B cell (primary cell): ENCODE measurements around the gene EMX2. TPM values are rescaled to one million over a fixed set of nuclear protein-coding genes. Genes with fewer than 3 reads are reported as not detected.
"Not testable (repeated sequence)": the region's sequence is repeated elsewhere in the genome, so short reads cannot be mapped to it uniquely, and the experiment has no call there.

Source experiments
- ATAC-seq: fragments of 200-7000 bp; cut with Tn5 transposase; one replicate; pipeline ENCODE4 v1.10.0; 2021; ENCODE audit warnings: low read depth, mild to moderate bottlenecking, moderate number of reproducible peaks, moderate library complexity
- CTCF ChIA-PET: fragments of 350-600 bp; sonication (Branson Sonifier 250); formaldehyde crosslinking; loops from one replicate; lab custom pipeline; 2021; ENCODE audit warnings: antibody characterized with exemption, inconsistent platforms; lab: Charles Lee
- POLR2A ChIA-PET: fragments of 350-600 bp; sonication (Branson Sonifier 250); formaldehyde crosslinking; loops from one replicate; lab custom pipeline; 2021; ENCODE audit warnings: antibody characterized with exemption; lab: Charles Lee
- DNase-seq: peaks from one replicate; pipeline ENCODE4 v3.0.0; 2013
- H2AFZ ChIP-seq: 2 replicates; pipeline ENCODE4 v1.6.1; 2012; ENCODE audit warnings: mild to moderate bottlenecking, low read depth, low read length; ENCODE audit not compliant: insufficient read depth, poor library complexity, severe bottlenecking
- H3K27ac ChIP-seq, 2 donors: 1 replicate in 1 of 2; 2 replicates in 1 of 2; pipeline ENCODE4 v1.5.1; 2012 to 2013; ENCODE audit warnings: low read length in 2 of 2, mild to moderate bottlenecking in 2 of 2, moderate library complexity in 1 of 2
- H3K27me3 ChIP-seq, 4 experiments: fragments of 200-600 bp in 1 of 4; sonication (generic) in 1 of 4; replicated peaks in 1 of 4; 1 replicate in 2 of 4; 2 replicates in 2 of 4; pipeline versions ENCODE4 v1.6.1 to v1.7.0; 2013 to 2016; ENCODE audit warnings: low read length in 3 of 4, mild to moderate bottlenecking in 2 of 4, mixed read lengths in 1 of 4, moderate library complexity in 1 of 4; ENCODE audit not compliant: insufficient read depth in 4 of 4, control insufficient read depth in 3 of 4; ENCODE audit errors: control extremely low read depth in 1 of 4
- H3K36me3 ChIP-seq, 2 experiments: replicated peaks in 1 of 2; 1 replicate in 1 of 2; 2 replicates in 1 of 2; pipeline versions ENCODE4 v1.6.1 to v1.7.1; 2013; ENCODE audit warnings: low read length in 1 of 2; ENCODE audit not compliant: insufficient read depth in 2 of 2, control insufficient read depth in 1 of 2; ENCODE audit errors: control extremely low read depth in 1 of 2, extremely low read depth in 1 of 2
- H3K4me1 ChIP-seq, 2 donors: fragments of 200-600 bp in 1 of 2; sonication (generic) in 1 of 2; 1 replicate in 1 of 2; 2 replicates in 1 of 2; pipeline versions ENCODE4 v1.5.1 to v1.6.1; 2013 to 2017; ENCODE audit warnings: low read length in 2 of 2; ENCODE audit not compliant: control insufficient read depth in 2 of 2, insufficient read depth in 2 of 2
- H3K4me2 ChIP-seq: replicated peaks from 2 replicates; pipeline ENCODE3; 2012; ENCODE audit warnings: mild to moderate bottlenecking, low read depth, low read length; ENCODE audit not compliant: poor library complexity, severe bottlenecking
- H3K4me3 ChIP-seq, 5 experiments: fragments of 200-600 bp in 1 of 5; sonication (generic) in 1 of 5; 1 replicate in 3 of 5; 2 replicates in 2 of 5; pipeline versions ENCODE4 v1.5.1 to v1.7.0; 2011 to 2016; ENCODE audit warnings: low read length in 4 of 5, mild to moderate bottlenecking in 4 of 5, low read depth in 2 of 5, control low read depth in 1 of 5, moderate library complexity in 1 of 5; ENCODE audit not compliant: insufficient read depth in 1 of 5; ENCODE audit errors: control extremely low read depth in 1 of 5, extremely low read depth in 1 of 5
- H3K79me2 ChIP-seq: fragments of 200-600 bp; sonication (generic); one replicate; pipeline ENCODE4 v1.6.0; 2016; ENCODE audit warnings: low read length; ENCODE audit not compliant: control insufficient read depth, insufficient read depth
- H3K9ac ChIP-seq: fragments of 200-600 bp; sonication (generic); 2 replicates; pipeline ENCODE4 v1.6.1; 2017; ENCODE audit warnings: mild to moderate bottlenecking, low read length, moderate library complexity
- H3K9me3 ChIP-seq, 3 donors: one replicate each; pipeline versions ENCODE4 v1.6.1 to v1.7.1; 2013; ENCODE audit warnings: low read length in 2 of 3; ENCODE audit not compliant: control insufficient read depth in 2 of 3, insufficient read depth in 1 of 3; ENCODE audit errors: control extremely low read depth in 1 of 3
- H4K20me1 ChIP-seq: 2 replicates; pipeline ENCODE4 v1.6.0; 2012; ENCODE audit warnings: mild to moderate bottlenecking, low read length; ENCODE audit not compliant: insufficient read depth, control insufficient read depth, poor library complexity, severe bottlenecking
- H3K27ac Mint-ChIP-seq: one replicate; pipeline ENCODE4 v1.8.0; 2021; ENCODE audit warnings: mixed read lengths
- H3K27me3 Mint-ChIP-seq: one replicate; pipeline ENCODE4 v1.8.0; 2021; ENCODE audit warnings: mixed read lengths
- H3K4me1 Mint-ChIP-seq: one replicate; pipeline ENCODE4 v1.8.0; 2021; ENCODE audit warnings: mixed read lengths
- H3K4me3 Mint-ChIP-seq: one replicate; pipeline ENCODE4 v1.8.0; 2021; ENCODE audit warnings: mixed read lengths
- H3K9me3 Mint-ChIP-seq: one replicate; pipeline ENCODE4 v1.8.0; 2022; ENCODE audit warnings: mixed read lengths; ENCODE audit not compliant: insufficient read depth
- EZH2 ChIP-seq: IDR thresholded peaks from 2 replicates; pipeline ENCODE4 v1.6.1; 2012; ENCODE audit warnings: borderline replicate concordance, low read depth, mild to moderate bottlenecking, moderate library complexity, low read length; ENCODE audit not compliant: insufficient read depth, poor library complexity, severe bottlenecking
- WGBS: methylation state at CpG from one replicate; pipeline ENCODE4 v1.1.5; 2013; ENCODE audit warnings: missing lambda C conversion rate; ENCODE audit not compliant: insufficient coverage; 5-methylcytosine and 5-hydroxymethylcytosine counted together
- intact Hi-C: fragments of 100-400 bp; cut with micrococcal nuclease; formaldehyde crosslinking; loops from one replicate; pipeline ENCODE4 v1.10.0; 2022
- polyA plus RNA-seq: library from polyadenylated mRNA; depleted of rRNA; stranded (reverse); fragments of >200 nt; gene quantifications from 2 replicates; pipeline ENCODE4 v1.2.3, GENCODE V29; 2012
- total RNA-seq, 2 donors: library from RNA; stranded (reverse); fragments of 120-200 nt in 1 of 2; gene quantifications; 1 replicate in 1 of 2; 2 replicates in 1 of 2; pipeline versions ENCODE4 v1.2.3 to v1.2.4, GENCODE V29; 2013 to 2022
- TF ChIP-seq, protein P1 (sequence below): fragments of 200-600 bp; IDR thresholded peaks from one replicate; pipeline ENCODE4 v1.8.0; 2022; ENCODE audit warnings: antibody characterized with exemption, mild to moderate bottlenecking

The EMX2 gene
- total and polyA plus RNA-seq, 2 donors (not counting 1 experiment from before 2014, with no cell fraction given) = not detected

GRCh38 chr10:117503244-117504205 is 39.0 kb upstream of the EMX2 start:
- Histone ChIP-seq H3K79me2 (no peaks in the 10 kb centered on the region), H3K27ac (no peak overlapping the region), H3K4me3 (no peak overlapping the region), H2AFZ (no peak overlapping the region), H3K4me2 (no peak overlapping the region), H3K9me3 (no peaks in the 10 kb centered on the region), H3K4me1 (no peaks in the 10 kb centered on the region), H4K20me1 (no peaks in the 10 kb centered on the region), H3K9ac (no peak overlapping the region), H3K27me3 (peaks cover 0 to 6% (median 0%) of the 10 kb centered on the region in 4 experiments), H3K36me3 (no peaks in the 10 kb centered on the region)
- H3K9me3 Mint-ChIP-seq = no peaks in the 10 kb centered on the region
- TF ChIP-seq EZH2 = no peak
- TF ChIP-seq, protein P1, sequence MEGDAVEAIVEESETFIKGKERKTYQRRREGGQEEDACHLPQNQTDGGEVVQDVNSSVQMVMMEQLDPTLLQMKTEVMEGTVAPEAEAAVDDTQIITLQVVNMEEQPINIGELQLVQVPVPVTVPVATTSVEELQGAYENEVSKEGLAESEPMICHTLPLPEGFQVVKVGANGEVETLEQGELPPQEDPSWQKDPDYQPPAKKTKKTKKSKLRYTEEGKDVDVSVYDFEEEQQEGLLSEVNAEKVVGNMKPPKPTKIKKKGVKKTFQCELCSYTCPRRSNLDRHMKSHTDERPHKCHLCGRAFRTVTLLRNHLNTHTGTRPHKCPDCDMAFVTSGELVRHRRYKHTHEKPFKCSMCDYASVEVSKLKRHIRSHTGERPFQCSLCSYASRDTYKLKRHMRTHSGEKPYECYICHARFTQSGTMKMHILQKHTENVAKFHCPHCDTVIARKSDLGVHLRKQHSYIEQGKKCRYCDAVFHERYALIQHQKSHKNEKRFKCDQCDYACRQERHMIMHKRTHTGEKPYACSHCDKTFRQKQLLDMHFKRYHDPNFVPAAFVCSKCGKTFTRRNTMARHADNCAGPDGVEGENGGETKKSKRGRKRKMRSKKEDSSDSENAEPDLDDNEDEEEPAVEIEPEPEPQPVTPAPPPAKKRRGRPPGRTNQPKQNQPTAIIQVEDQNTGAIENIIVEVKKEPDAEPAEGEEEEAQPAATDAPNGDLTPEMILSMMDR = no peak
- CTCF ChIA-PET = interaction anchor here (0.6 kb wide), 1 partner anchor 8 kb away, joined by 3 read pairs; no protein-coding TSS in a partner anchor
- POLR2A ChIA-PET = no interaction called here
- ATAC-seq (no peak), DNase-seq (no peak)
- H3K27me3 Mint-ChIP-seq = peaks cover 41% of the 10 kb centered on the region
- no peaks in the 10 kb centered on the region for H3K4me1 Mint-ChIP-seq
- 52% methylated on average over 9 of the region's 16 CpGs for WGBS
- intact Hi-C loops = no loop called here
- H3K4me3 Mint-ChIP-seq = no peak overlapping the region
- H3K27ac Mint-ChIP-seq = no peak overlapping the region

DNA sequence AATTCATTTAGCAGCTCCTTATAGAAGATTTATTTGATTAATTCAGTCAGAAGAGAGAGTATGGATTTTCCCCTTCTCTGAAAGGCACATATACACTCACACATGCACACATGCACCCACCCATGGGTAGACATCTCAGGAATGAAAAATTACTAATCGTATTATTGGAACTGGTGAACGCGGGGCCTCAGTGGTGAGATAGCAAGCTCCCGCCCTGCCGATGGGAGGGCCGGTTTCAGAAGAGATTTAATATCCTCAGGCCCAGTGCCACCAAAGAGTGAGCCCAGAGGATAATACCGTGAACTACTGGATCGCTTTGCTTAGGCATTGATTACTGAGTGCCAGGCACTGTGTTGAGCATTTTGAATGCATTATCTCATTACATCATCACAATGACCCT is 38.0 kb upstream of the EMX2 start:
- H3K4me3 ChIP-seq = no peak overlapping the region
- H3K27ac ChIP-seq = no peak overlapping the region
- DNase-seq (no peak), ATAC-seq (no peak)
- Mint-ChIP-seq H3K27me3 (peaks cover 45% of the 10 kb centered on the region), H3K4me1 (no peaks in the 10 kb centered on the region), H3K4me3 (no peak overlapping the region), H3K9me3 (no peaks in the 10 kb centered on the region), H3K27ac (no peak overlapping the region)
- no peak overlapping the region for H2AFZ ChIP-seq
- 96% methylated on average over 8 of the region's 8 CpGs for WGBS
- no peak overlapping the region for H3K9ac ChIP-seq
- H4K20me1 ChIP-seq = no peaks in the 10 kb centered on the region
- peaks cover 0 to 6% (median 0%) of the 10 kb centered on the region in 4 experiments for H3K27me3 ChIP-seq
- H3K36me3 ChIP-seq = no peaks in the 10 kb centered on the region
- POLR2A ChIA-PET = no interaction called here
- no peaks in the 10 kb centered on the region for H3K9me3 ChIP-seq
- no peaks in the 10 kb centered on the region for H3K79me2 ChIP-seq
- TF ChIP-seq EZH2 = no peak
- TF ChIP-seq, protein P1 = no peak
- CTCF ChIA-PET = no interaction called here
- no peaks in the 10 kb centered on the region for H3K4me1 ChIP-seq
- intact Hi-C loops = no loop called here
- no peak overlapping the region for H3K4me2 ChIP-seq

DNA sequence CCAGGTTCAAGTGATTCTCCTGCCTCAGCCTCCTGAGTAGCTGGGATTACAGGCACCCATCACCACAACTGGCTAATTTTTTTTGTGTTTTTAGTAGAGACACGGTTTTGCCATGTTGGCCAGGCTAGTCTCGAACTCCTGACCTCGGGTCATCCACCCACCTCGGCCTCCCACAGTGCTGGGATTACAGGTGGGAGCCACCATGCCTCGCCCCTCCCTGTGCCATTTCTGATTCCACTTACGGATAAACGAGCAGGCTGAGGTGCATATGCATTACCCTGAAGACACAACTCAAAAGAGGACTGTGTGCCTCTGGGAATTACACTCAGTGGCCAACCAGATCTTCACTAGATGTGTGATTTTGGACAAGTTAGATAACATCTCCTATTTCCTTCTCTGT is 35.5 kb upstream of the EMX2 start:
- H2AFZ ChIP-seq, H3K9me3 Mint-ChIP-seq, H3K9ac ChIP-seq, H3K4me1 Mint-ChIP-seq, H3K4me1 ChIP-seq, H3K27ac ChIP-seq, DNase-seq, H3K36me3 ChIP-seq, H3K4me2 ChIP-seq, H3K27me3 ChIP-seq, H3K79me2 ChIP-seq, intact Hi-C loops, ATAC-seq, H3K4me3 ChIP-seq, H4K20me1 ChIP-seq, H3K4me3 Mint-ChIP-seq, H3K27ac Mint-ChIP-seq, POLR2A ChIA-PET, H3K9me3 ChIP-seq: not testable (repeated sequence)
- CTCF ChIA-PET = interaction anchor here (0.6 kb wide), 1 partner anchor 12 kb away, joined by 3 read pairs; no protein-coding TSS in a partner anchor
- H3K27me3 Mint-ChIP-seq = peaks cover 34% of the 10 kb centered on the region
- WGBS = 85% methylated on average over 6 of the region's 7 CpGs
